HepG2 (cell line): ENCODE data around the gene DDX46. TPM values are rescaled to one million over a fixed set of nuclear protein-coding genes. Genes with fewer than 3 reads are reported as not detected.
A peak's percentile ranks its signal among the peaks of the same experiment; 100 is the strongest.

ENCODE experiments used
- HOXD1 ChIP-seq: sonication (generic); formaldehyde crosslinking; IDR thresholded peaks from 2 replicates; pipeline ENCODE4 v1.5.0; 2020; ENCODE audit warnings: missing genetic modification reagents
- KDM2A ChIP-seq: sonication (generic); formaldehyde crosslinking; IDR thresholded peaks from 2 replicates; pipeline ENCODE4 v1.4.0; 2020; ENCODE audit warnings: low read depth, missing genetic modification reagents, borderline replicate concordance
- MIER2 ChIP-seq: IDR thresholded peaks from 2 replicates; pipeline ENCODE4 v1.6.1; 2016; ENCODE audit warnings: missing biosample characterization, missing genetic modification reagents
- MTA1 ChIP-seq: sonication (generic); formaldehyde crosslinking; IDR thresholded peaks from 2 replicates; pipeline ENCODE4 v1.4.0; 2020; ENCODE audit warnings: missing genetic modification reagents, mild to moderate bottlenecking, borderline replicate concordance
- MYC ChIP-seq: sonication (generic); formaldehyde crosslinking; IDR thresholded peaks from 2 replicates; pipeline ENCODE4 v1.9.0; 2021; ENCODE audit warnings: missing genetic modification reagents, borderline replicate concordance
- MZF1 ChIP-seq: sonication (generic); formaldehyde crosslinking; IDR thresholded peaks from 2 replicates; pipeline ENCODE4 v1.8.1; 2023; ENCODE audit warnings: mild to moderate bottlenecking, missing genetic modification reagents, borderline replicate concordance
- NCOR1 ChIP-seq: fragments of 200-600 bp; sonication (generic); IDR thresholded peaks from 2 replicates; pipeline ENCODE4 v1.7.0; 2017; ENCODE audit warnings: antibody characterized with exemption, low read length, borderline replicate concordance
- NFYC ChIP-seq: IDR thresholded peaks from 2 replicates; pipeline ENCODE4 v1.6.1; 2016; ENCODE audit warnings: missing genetic modification reagents, missing compliant biosample characterization
- RBM39 ChIP-seq: fragments of 200-400 bp; formaldehyde crosslinking; IDR thresholded peaks from one replicate; pipeline ENCODE4 v1.6.1; 2018; ENCODE audit warnings: antibody characterized with exemption, mild to moderate bottlenecking, low read depth, low read length; ENCODE audit not compliant: poor library complexity, severe bottlenecking
- RFX1 ChIP-seq: fragments of 450-650 bp; IDR thresholded peaks from 2 replicates; pipeline ENCODE4 v1.6.1; 2017
- SUZ12 ChIP-seq: fragments of 150-350 bp; IDR thresholded peaks from 2 replicates; pipeline ENCODE4 v1.6.1; 2014; ENCODE audit warnings: low read depth, low read length
- TCF7L2 ChIP-seq: IDR thresholded peaks from 2 replicates; pipeline ENCODE4 v1.6.1; 2011; ENCODE audit warnings: mild to moderate bottlenecking, low read depth, low read length, moderate library complexity
- ZBTB42 ChIP-seq: sonication (generic); formaldehyde crosslinking; IDR thresholded peaks from 2 replicates; pipeline ENCODE4 v1.5.0; 2020; ENCODE audit warnings: mild to moderate bottlenecking, missing genetic modification reagents
- ZFP36L1 ChIP-seq: sonication (generic); formaldehyde crosslinking; IDR thresholded peaks from 2 replicates; pipeline ENCODE4 v1.8.0; 2022; ENCODE audit warnings: mild to moderate bottlenecking, missing genetic modification reagents, moderate library complexity
- ZNF20 ChIP-seq: sonication (generic); formaldehyde crosslinking; IDR thresholded peaks from 2 replicates; pipeline ENCODE4 v1.4.0; 2020; ENCODE audit warnings: mild to moderate bottlenecking, moderate library complexity, missing genetic modification reagents
- ZNF484 ChIP-seq: sonication (generic); formaldehyde crosslinking; IDR thresholded peaks from 2 replicates; pipeline ENCODE4 v1.5.1; 2020; ENCODE audit warnings: mild to moderate bottlenecking, low read depth, missing genetic modification reagents, borderline replicate concordance
- ZNF543 ChIP-seq: sonication (generic); formaldehyde crosslinking; IDR thresholded peaks from 2 replicates; pipeline ENCODE4 v1.4.0; 2020; ENCODE audit warnings: mild to moderate bottlenecking, missing genetic modification reagents
- ZNF777 ChIP-seq: sonication (generic); formaldehyde crosslinking; IDR thresholded peaks from 2 replicates; pipeline ENCODE4 v1.4.0; 2020; ENCODE audit warnings: missing genetic modification reagents
- polyA plus RNA-seq, 8 experiments: library from polyadenylated mRNA; depleted of rRNA in 3 of 8; stranded (reverse) in 7 of 8; unstranded in 1 of 8; fragments of >200 nt; fragmentation: Illumina TruSeq in 4 of 8; extraction: Trizol in 4 of 8; gene quantifications; 2 replicates each; pipeline versions ENCODE4 v1.2.1 to v1.2.3, GENCODE V29; 2011 to 2016; ENCODE audit warnings: low read depth in 4 of 8, missing spikeins in 1 of 8, mixed read lengths in 1 of 8; ENCODE audit not compliant: insufficient read depth in 1 of 8
- total RNA-seq, 5 experiments: library from RNA; depleted of rRNA; stranded (reverse); fragments of >200 nt; fragmentation: Illumina TruSeq; extraction: Trizol; gene quantifications; 2 replicates each; pipeline ENCODE4 v1.2.3, GENCODE V29; 2016; ENCODE audit warnings: low read depth in 1 of 5
- TF ChIP-seq, protein P1 (sequence below): sonication (generic); formaldehyde crosslinking; IDR thresholded peaks from 2 replicates; pipeline ENCODE4 v1.8.0; 2022; ENCODE audit warnings: mild to moderate bottlenecking, missing genetic modification reagents; ENCODE audit not compliant: insufficient replicate concordance
- TF ChIP-seq, protein P2 (sequence below): sonication (generic); formaldehyde crosslinking; IDR thresholded peaks from 2 replicates; pipeline ENCODE4 v1.4.0; 2020; ENCODE audit warnings: missing genetic modification reagents
- TF ChIP-seq, protein P3 (sequence below): sonication (generic); formaldehyde crosslinking; IDR thresholded peaks from 2 replicates; pipeline ENCODE4 v1.9.0; 2021; ENCODE audit warnings: missing genetic modification reagents, mild to moderate bottlenecking, borderline replicate concordance

DDX46 gene
- total and polyA plus RNA-seq, 2 of the 13 experiments (the other 11 are each of a cell fraction or from before 2014, with no cell fraction given), result 27.3 to 59.3 TPM

DNA sequence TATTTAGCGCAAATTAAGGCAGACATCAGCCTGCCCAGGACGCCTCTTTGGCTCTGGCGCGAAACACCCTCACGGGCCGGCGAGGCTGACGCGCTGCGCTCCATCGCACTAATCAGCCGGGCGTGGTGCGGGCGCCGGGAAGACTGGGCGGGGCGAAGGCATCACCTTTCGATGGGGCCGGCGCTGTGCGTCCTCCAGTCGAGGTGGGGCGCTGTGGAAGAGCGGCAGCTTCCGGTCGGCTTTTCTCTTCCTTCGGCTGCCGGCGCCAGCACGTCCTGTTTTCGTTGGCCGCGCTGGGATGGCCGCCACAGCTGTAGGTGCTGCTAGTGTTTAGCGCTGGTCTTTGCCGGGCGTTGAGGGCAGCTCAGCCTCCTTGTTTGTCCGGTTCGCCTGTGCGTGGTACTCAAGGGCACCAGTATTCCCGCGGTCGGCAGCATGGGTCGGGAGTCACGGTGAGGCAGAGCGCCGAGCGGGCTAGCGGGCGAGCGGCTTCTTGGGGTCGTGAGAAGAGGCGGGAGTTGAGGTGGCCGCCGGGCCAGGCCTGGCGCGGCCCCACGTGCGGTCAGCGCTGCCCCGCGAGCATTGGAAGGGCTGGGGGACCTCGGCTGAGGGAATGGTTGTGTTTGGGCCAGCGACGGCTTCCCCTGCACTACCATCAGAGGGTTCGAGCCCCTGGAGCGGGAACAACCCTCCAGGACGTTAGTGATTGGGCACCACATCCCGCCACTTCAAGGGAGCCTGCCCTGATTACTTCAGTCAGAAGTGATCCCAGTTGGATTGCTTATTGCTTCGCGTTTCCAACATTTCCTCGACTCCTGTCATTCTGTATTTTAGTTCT is at the start of gene DDX46 (continued):
- TF ChIP-seq RBM39 (peak; percentile 77), ZBTB42 (CRISPR knock-in tag) (0 out of 2 replicates have a peak, but pooled peaks have one; percentile 64), ZFP36L1 (peak; percentile 84), NFYC (peak; percentile 51), RFX1 (no peak), ZNF777 (CRISPR knock-in tag) (peak; percentile 63; the same call in 1 of the 2 replicates), HOXD1 (CRISPR knock-in tag) (peak; percentile 58), ZNF484 (CRISPR knock-in tag) (no peak), NCOR1 (no peak), MZF1 (CRISPR knock-in tag) (0 out of 2 replicates have a peak, but pooled peaks have one; percentile 35), MYC (peak; percentile 88), KDM2A (CRISPR knock-in tag) (peak; percentile 97), ZNF20 (no peak), SUZ12 (no peak), MTA1 (CRISPR knock-in tag) (peak; percentile 86), ZNF543 (CRISPR knock-in tag) (peak; percentile 89), TCF7L2 (no peak), MIER2 (CRISPR knock-in tag) (peak; percentile 51; the same call in 1 of the 2 replicates)
- TF ChIP-seq, protein P1, sequence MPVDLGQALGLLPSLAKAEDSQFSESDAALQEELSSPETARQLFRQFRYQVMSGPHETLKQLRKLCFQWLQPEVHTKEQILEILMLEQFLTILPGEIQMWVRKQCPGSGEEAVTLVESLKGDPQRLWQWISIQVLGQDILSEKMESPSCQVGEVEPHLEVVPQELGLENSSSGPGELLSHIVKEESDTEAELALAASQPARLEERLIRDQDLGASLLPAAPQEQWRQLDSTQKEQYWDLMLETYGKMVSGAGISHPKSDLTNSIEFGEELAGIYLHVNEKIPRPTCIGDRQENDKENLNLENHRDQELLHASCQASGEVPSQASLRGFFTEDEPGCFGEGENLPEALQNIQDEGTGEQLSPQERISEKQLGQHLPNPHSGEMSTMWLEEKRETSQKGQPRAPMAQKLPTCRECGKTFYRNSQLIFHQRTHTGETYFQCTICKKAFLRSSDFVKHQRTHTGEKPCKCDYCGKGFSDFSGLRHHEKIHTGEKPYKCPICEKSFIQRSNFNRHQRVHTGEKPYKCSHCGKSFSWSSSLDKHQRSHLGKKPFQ (CRISPR knock-in tag), result peak; percentile 94
- TF ChIP-seq, protein P2, sequence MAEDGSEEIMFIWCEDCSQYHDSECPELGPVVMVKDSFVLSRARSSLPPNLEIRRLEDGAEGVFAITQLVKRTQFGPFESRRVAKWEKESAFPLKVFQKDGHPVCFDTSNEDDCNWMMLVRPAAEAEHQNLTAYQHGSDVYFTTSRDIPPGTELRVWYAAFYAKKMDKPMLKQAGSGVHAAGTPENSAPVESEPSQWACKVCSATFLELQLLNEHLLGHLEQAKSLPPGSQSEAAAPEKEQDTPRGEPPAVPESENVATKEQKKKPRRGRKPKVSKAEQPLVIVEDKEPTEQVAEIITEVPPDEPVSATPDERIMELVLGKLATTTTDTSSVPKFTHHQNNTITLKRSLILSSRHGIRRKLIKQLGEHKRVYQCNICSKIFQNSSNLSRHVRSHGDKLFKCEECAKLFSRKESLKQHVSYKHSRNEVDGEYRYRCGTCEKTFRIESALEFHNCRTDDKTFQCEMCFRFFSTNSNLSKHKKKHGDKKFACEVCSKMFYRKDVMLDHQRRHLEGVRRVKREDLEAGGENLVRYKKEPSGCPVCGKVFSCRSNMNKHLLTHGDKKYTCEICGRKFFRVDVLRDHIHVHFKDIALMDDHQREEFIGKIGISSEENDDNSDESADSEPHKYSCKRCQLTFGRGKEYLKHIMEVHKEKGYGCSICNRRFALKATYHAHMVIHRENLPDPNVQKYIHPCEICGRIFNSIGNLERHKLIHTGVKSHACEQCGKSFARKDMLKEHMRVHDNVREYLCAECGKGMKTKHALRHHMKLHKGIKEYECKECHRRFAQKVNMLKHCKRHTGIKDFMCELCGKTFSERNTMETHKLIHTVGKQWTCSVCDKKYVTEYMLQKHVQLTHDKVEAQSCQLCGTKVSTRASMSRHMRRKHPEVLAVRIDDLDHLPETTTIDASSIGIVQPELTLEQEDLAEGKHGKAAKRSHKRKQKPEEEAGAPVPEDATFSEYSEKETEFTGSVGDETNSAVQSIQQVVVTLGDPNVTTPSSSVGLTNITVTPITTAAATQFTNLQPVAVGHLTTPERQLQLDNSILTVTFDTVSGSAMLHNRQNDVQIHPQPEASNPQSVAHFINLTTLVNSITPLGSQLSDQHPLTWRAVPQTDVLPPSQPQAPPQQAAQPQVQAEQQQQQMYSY (CRISPR knock-in tag), result no peak
- TF ChIP-seq, protein P3, sequence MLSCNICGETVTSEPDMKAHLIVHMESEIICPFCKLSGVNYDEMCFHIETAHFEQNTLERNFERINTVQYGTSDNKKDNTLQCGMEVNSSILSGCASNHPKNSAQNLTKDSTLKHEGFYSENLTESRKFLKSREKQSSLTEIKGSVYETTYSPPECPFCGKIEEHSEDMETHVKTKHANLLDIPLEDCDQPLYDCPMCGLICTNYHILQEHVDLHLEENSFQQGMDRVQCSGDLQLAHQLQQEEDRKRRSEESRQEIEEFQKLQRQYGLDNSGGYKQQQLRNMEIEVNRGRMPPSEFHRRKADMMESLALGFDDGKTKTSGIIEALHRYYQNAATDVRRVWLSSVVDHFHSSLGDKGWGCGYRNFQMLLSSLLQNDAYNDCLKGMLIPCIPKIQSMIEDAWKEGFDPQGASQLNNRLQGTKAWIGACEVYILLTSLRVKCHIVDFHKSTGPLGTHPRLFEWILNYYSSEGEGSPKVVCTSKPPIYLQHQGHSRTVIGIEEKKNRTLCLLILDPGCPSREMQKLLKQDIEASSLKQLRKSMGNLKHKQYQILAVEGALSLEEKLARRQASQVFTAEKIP, result no peak
